SK-N-SH (cell line): ENCODE results near the gene KCNQ4.

Source experiments
- EZH2phosphoT487 ChIP-seq: fragments of 200-600 bp; sonication (generic); IDR thresholded peaks from 2 replicates; pipeline ENCODE4 v1.6.1; 2017; ENCODE audit warnings: low read depth, mixed run types, mild to moderate bottlenecking, antibody characterized with exemption, moderate library complexity, borderline replicate concordance
- MXI1 ChIP-seq: IDR thresholded peaks from 2 replicates; pipeline ENCODE4 v1.6.1; 2012; ENCODE audit warnings: mild to moderate bottlenecking, low read depth, low read length, improper control_type of control experiment
- POLR2AphosphoS5 ChIP-seq: IDR thresholded peaks from 2 replicates; pipeline ENCODE4 v1.6.1; 2012; ENCODE audit warnings: low read depth, low read length
- RFX5 ChIP-seq: IDR thresholded peaks from 2 replicates; pipeline ENCODE4 v1.6.1; 2012; ENCODE audit warnings: mild to moderate bottlenecking, improper control_type of control experiment, low read length
- RXRA ChIP-seq: IDR thresholded peaks from 2 replicates; pipeline ENCODE4 v1.4.0; 2012; ENCODE audit warnings: low read depth, mild to moderate bottlenecking, borderline replicate concordance
- SIN3A ChIP-seq: IDR thresholded peaks from 2 replicates; pipeline ENCODE4 v1.6.1; 2012; ENCODE audit warnings: low read depth, mild to moderate bottlenecking, low read length, moderate library complexity, borderline replicate concordance
- YY1 ChIP-seq: IDR thresholded peaks from 2 replicates; pipeline ENCODE4 v1.4.0; 2012; ENCODE audit warnings: low read depth, mild to moderate bottlenecking
- TF ChIP-seq, protein P1 (sequence below): fragments of 200-600 bp; sonication (generic); IDR thresholded peaks from 2 replicates; pipeline ENCODE4 v1.6.1; 2017; ENCODE audit warnings: antibody characterized with exemption, mild to moderate bottlenecking, moderate library complexity

GRCh38 chr1:40887652-40888051, 104.1 kb downstream of the KCNQ4 start:
- TF ChIP-seq, protein P1, sequence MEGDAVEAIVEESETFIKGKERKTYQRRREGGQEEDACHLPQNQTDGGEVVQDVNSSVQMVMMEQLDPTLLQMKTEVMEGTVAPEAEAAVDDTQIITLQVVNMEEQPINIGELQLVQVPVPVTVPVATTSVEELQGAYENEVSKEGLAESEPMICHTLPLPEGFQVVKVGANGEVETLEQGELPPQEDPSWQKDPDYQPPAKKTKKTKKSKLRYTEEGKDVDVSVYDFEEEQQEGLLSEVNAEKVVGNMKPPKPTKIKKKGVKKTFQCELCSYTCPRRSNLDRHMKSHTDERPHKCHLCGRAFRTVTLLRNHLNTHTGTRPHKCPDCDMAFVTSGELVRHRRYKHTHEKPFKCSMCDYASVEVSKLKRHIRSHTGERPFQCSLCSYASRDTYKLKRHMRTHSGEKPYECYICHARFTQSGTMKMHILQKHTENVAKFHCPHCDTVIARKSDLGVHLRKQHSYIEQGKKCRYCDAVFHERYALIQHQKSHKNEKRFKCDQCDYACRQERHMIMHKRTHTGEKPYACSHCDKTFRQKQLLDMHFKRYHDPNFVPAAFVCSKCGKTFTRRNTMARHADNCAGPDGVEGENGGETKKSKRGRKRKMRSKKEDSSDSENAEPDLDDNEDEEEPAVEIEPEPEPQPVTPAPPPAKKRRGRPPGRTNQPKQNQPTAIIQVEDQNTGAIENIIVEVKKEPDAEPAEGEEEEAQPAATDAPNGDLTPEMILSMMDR = no peak
- TF ChIP-seq MXI1 (no peak), POLR2AphosphoS5 (no peak), EZH2phosphoT487 (no peak), RFX5 (no peak), RXRA (no peak), SIN3A (no peak), YY1 (no peak)
